ENCODE data around the gene RDH8. TPM values are rescaled to one million over a fixed set of nuclear protein-coding genes. Genes with fewer than 3 reads are reported as not detected.
"Not testable (repeated sequence)": the region's sequence is repeated elsewhere in the genome, so short reads cannot be mapped to it uniquely, and the experiment has no call there.

RDH8 gene
- total RNA-seq, 1 experiment from 2014 or later, result not detected

DNA sequence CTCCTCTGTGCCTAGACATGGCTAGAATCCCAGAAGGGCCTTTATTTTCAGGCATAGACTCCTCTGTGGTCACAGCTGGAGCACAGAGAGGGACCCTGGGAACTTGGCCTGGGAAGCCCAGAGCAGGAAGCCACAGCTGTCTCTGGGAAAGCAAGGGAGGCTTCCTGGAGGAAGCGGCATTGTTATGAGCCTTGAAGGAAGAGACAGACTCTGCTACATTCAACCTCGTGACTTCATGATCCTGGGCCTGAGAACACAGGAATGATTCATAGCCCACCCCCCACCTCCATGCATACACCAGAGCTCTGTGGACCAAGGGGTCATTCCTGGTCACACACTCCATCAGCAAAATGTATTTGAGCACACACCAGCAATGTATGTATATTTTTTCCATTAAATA lies 8.6 kb downstream of the RDH8 start:
- Histone ChIP-seq H2BK120ac (ENCODE audit: low read depth, low read length, poor library complexity, severe bottlenecking) (no peak overlapping the region), H3K18ac (ENCODE audit: insufficient read length, low read depth, low read length) (no peak overlapping the region), H4K5ac (ENCODE audit: insufficient read length, low read depth, low read length) (no peak overlapping the region), H2AK5ac (ENCODE audit: insufficient read length, low read length) (no peak overlapping the region), H3K9ac (ENCODE audit: extremely low read depth, insufficient read length, low read length) (no peak overlapping the region), H3K79me1 (ENCODE audit: insufficient read depth, low read depth, low read length, poor library complexity, severe bottlenecking) (no peaks in the 10 kb centered on the region), H2BK12ac (ENCODE audit: insufficient read length, low read depth, low read length) (no peak overlapping the region), H3K27ac (ENCODE audit: insufficient read length, low read depth, low read length) (no peak overlapping the region), H4K8ac (replicated peaks; ENCODE audit: insufficient read length, low read depth, low read length) (no peak overlapping the region), H2BK20ac (ENCODE audit: low read depth, low read length, poor library complexity, severe bottlenecking) (no peak overlapping the region), H3K4me1 (ENCODE audit: insufficient read depth, low read length) (no peaks in the 10 kb centered on the region), H2BK5ac (ENCODE audit: insufficient read length, low read length) (no peak overlapping the region), H3T11ph (ENCODE audit: low read length) (no peak overlapping the region), H2BK15ac (ENCODE audit: low read depth, low read length) (no peak overlapping the region), H3K9me3 (ENCODE audit: control insufficient read depth, low read depth, low read length) (no peaks in the 10 kb centered on the region), H4K91ac (ENCODE audit: insufficient read length, low read depth, low read length) (no peak overlapping the region), H3K79me2 (ENCODE audit: insufficient read depth, low read length) (no peaks in the 10 kb centered on the region), H3K14ac (ENCODE audit: insufficient read depth, low read length) (no peak overlapping the region), H3K23me2 (ENCODE audit: insufficient read length, low read depth, low read length, poor library complexity, severe bottlenecking) (no peaks in the 10 kb centered on the region), H3K56ac (ENCODE audit: insufficient read length, low read depth, low read length) (no peak overlapping the region), H3K4me2 (ENCODE audit: insufficient read depth, insufficient read length, low read length) (no peak overlapping the region), H3K27me3 (ENCODE audit: insufficient read depth, low read length) (no peaks in the 10 kb centered on the region), H4K20me1 (ENCODE audit: control insufficient read depth, insufficient read depth, insufficient read length) (no peaks in the 10 kb centered on the region), H3K4ac (ENCODE audit: low read depth, low read length) (no peak overlapping the region), H3K23ac (ENCODE audit: insufficient read length, low read depth, low read length) (no peak overlapping the region), H2AFZ (ENCODE audit: low read length) (no peak overlapping the region)
- Mint-ChIP-seq H3K4me1 (no peaks in the 10 kb centered on the region; a peak in 1 of 4 replicates), H3K27me3 (ENCODE audit: low read depth) (peaks cover 18% of the 10 kb centered on the region), H3K27ac (peak overlapping the region in 1 of 3 experiments; percentile 79; a peak in 1 of 7 replicates), H3K36me3 (ENCODE audit: insufficient read depth in 1 of 3, low read depth in 3 of 3) (no peaks in the 10 kb centered on the region), H3K9me3 (no peaks in the 10 kb centered on the region; a peak in 1 of 5 replicates), H3K4me3 (no peak overlapping the region)
- TF ChIP-seq, protein P1, sequence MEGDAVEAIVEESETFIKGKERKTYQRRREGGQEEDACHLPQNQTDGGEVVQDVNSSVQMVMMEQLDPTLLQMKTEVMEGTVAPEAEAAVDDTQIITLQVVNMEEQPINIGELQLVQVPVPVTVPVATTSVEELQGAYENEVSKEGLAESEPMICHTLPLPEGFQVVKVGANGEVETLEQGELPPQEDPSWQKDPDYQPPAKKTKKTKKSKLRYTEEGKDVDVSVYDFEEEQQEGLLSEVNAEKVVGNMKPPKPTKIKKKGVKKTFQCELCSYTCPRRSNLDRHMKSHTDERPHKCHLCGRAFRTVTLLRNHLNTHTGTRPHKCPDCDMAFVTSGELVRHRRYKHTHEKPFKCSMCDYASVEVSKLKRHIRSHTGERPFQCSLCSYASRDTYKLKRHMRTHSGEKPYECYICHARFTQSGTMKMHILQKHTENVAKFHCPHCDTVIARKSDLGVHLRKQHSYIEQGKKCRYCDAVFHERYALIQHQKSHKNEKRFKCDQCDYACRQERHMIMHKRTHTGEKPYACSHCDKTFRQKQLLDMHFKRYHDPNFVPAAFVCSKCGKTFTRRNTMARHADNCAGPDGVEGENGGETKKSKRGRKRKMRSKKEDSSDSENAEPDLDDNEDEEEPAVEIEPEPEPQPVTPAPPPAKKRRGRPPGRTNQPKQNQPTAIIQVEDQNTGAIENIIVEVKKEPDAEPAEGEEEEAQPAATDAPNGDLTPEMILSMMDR (conservative IDR thresholded peaks at IDR 0.05), result no peak
- DNase-seq, result no peak
- WGBS (ENCODE audit: extremely low coverage, insufficient read length, low lambda C conversion rate), result no CpG with 5 or more reads among the region's 2 CpGs

DNA sequence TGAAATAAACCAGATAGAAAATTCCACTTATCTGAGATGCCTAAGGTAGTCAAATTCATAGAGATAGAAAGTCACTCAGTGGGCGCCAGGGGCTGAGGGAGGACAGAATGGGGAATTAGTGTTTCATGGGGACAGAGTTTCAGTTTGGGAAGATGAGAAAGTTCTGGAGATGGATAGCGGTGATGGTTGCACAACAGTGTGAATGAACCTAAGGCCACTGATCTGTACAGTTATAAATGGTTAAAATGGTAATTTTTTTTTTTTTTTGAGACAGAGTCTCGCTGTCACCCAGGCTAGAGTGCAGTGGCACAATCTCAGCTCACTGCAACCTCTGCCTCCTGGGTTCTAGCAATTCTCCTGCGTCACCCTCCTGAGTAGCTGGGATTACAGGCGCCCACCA lies 9.8 kb downstream of the RDH8 start:
- H3K9me3 ChIP-seq (ENCODE audit: control insufficient read depth, low read depth, low read length); H3K27me3 ChIP-seq (ENCODE audit: insufficient read depth, low read length); H3K4ac ChIP-seq (ENCODE audit: low read depth, low read length); H3K4me1 ChIP-seq (ENCODE audit: insufficient read depth, low read length); H2BK5ac ChIP-seq (ENCODE audit: insufficient read length, low read length); H4K5ac ChIP-seq (ENCODE audit: insufficient read length, low read depth, low read length); H3K36me3 Mint-ChIP-seq (ENCODE audit: insufficient read depth in 1 of 3, low read depth in 3 of 3); H2BK12ac ChIP-seq (ENCODE audit: insufficient read length, low read depth, low read length); DNase-seq; H3K4me1 Mint-ChIP-seq; H3K79me2 ChIP-seq (ENCODE audit: insufficient read depth, low read length); H3K23me2 ChIP-seq (ENCODE audit: insufficient read length, low read depth, low read length, poor library complexity, severe bottlenecking); H4K91ac ChIP-seq (ENCODE audit: insufficient read length, low read depth, low read length); H3K4me2 ChIP-seq (ENCODE audit: insufficient read depth, insufficient read length, low read length); H3K18ac ChIP-seq (ENCODE audit: insufficient read length, low read depth, low read length); H2BK20ac ChIP-seq (ENCODE audit: low read depth, low read length, poor library complexity, severe bottlenecking); H3K4me3 Mint-ChIP-seq; H4K8ac ChIP-seq (replicated peaks; ENCODE audit: insufficient read length, low read depth, low read length); H4K20me1 ChIP-seq (ENCODE audit: control insufficient read depth, insufficient read depth, insufficient read length); H3K56ac ChIP-seq (ENCODE audit: insufficient read length, low read depth, low read length); H3K9me3 Mint-ChIP-seq; H3K27ac Mint-ChIP-seq; H3K23ac ChIP-seq (ENCODE audit: insufficient read length, low read depth, low read length); H2BK15ac ChIP-seq (ENCODE audit: low read depth, low read length); H3K27ac ChIP-seq (ENCODE audit: insufficient read length, low read depth, low read length); H2BK120ac ChIP-seq (ENCODE audit: low read depth, low read length, poor library complexity, severe bottlenecking); H3K79me1 ChIP-seq (ENCODE audit: insufficient read depth, low read depth, low read length, poor library complexity, severe bottlenecking); H2AK5ac ChIP-seq (ENCODE audit: insufficient read length, low read length); H3K14ac ChIP-seq (ENCODE audit: insufficient read depth, low read length); H3K9ac ChIP-seq (ENCODE audit: extremely low read depth, insufficient read length, low read length); H3T11ph ChIP-seq (ENCODE audit: low read length); H2AFZ ChIP-seq (ENCODE audit: low read length): not testable (repeated sequence)
- no CpG with 5 or more reads among the region's 5 CpGs for WGBS (ENCODE audit: extremely low coverage, insufficient read length, low lambda C conversion rate)
- peaks cover 23% of the 10 kb centered on the region for H3K27me3 Mint-ChIP-seq (ENCODE audit: low read depth)
